Sigmoid colon (tissue), 7 donors: Measurements from ENCODE around the gene PTPRD. TPM values are rescaled to one million over a fixed set of nuclear protein-coding genes. Genes with fewer than 3 reads are reported as not detected.

Experiments
- DNase-seq: peaks from one replicate; pipeline ENCODE4 v3.0.0-alpha.2; 2019
- H3K27ac ChIP-seq, 4 donors: fragments of 200-600 bp; sonication (generic); one replicate each; pipeline ENCODE4 v1.5.1; 2016 to 2019; ENCODE audit warnings: mild to moderate bottlenecking in 1 of 4
- H3K27me3 ChIP-seq, 3 donors: fragments of 200-600 bp; sonication (generic); one replicate each; pipeline ENCODE4 v1.5.1; 2019; ENCODE audit warnings: mild to moderate bottlenecking in 1 of 3
- H3K36me3 ChIP-seq, 4 donors: fragments of 200-600 bp; sonication (generic); one replicate each; pipeline ENCODE4 v1.5.1; 2016 to 2019
- H3K4me1 ChIP-seq, 4 donors: fragments of 200-600 bp; sonication (generic); one replicate each; pipeline ENCODE4 v1.5.1; 2017 to 2019
- H3K4me3 ChIP-seq, 4 donors: fragments of 200-600 bp; sonication (generic); one replicate each; pipeline ENCODE4 v1.5.1; 2017 to 2019; ENCODE audit warnings: mild to moderate bottlenecking in 2 of 4, moderate library complexity in 1 of 4
- H3K9me3 ChIP-seq, 4 donors: fragments of 200-600 bp in 3 of 4; sonication (generic) in 3 of 4; one replicate each; pipeline versions ENCODE4 v1.5.1 to v1.6.1; 2013 to 2019
- CTCF ChIP-seq, 4 experiments: fragments of 450-650 bp in 3 of 4; fragments of 200-600 bp in 1 of 4; IDR thresholded peaks; one replicate each; pipeline ENCODE4 v1.5.1; 2016 to 2019; ENCODE audit warnings: antibody characterized with exemption in 4 of 4, mild to moderate bottlenecking in 3 of 4, moderate library complexity in 2 of 4
- EP300 ChIP-seq, 4 donors: sonication (generic); formaldehyde crosslinking; IDR thresholded peaks; one replicate each; pipeline ENCODE4 v1.6.1; 2017; ENCODE audit warnings: antibody characterized with exemption in 4 of 4
- POLR2A ChIP-seq, 2 donors: fragments of 450-650 bp; IDR thresholded peaks; one replicate each; pipeline ENCODE4 v1.6.1; 2016; ENCODE audit warnings: antibody characterized with exemption in 2 of 2, mild to moderate bottlenecking in 2 of 2, moderate library complexity in 2 of 2
- POLR2AphosphoS5 ChIP-seq, 4 donors: sonication (generic); formaldehyde crosslinking; IDR thresholded peaks; one replicate each; pipeline ENCODE4 v1.6.1; 2017; ENCODE audit warnings: antibody characterized with exemption in 4 of 4
- WGBS, 2 donors: extraction: QIAGEN DNeasy Blood & Tissue Kit; methylation state at CpG; one replicate each; pipeline ENCODE4 v1.1.7; 2013; 5-methylcytosine and 5-hydroxymethylcytosine counted together
- intact Hi-C: fragments of 100-400 bp; cut with DNase I; formaldehyde crosslinking; loops from one replicate; pipeline ENCODE4 v1.15.1; 2023
- polyA plus RNA-seq, 3 donors: library from polyadenylated mRNA; stranded (reverse); fragments of 200-250 nt; gene quantifications; one replicate each; pipeline ENCODE4 v1.2.3, GENCODE V29; 2013
- total RNA-seq, 4 donors: library from RNA; depleted of rRNA; stranded (reverse); fragments of >200 nt; gene quantifications; one replicate each; pipeline ENCODE4 v1.1.0, GENCODE V29; 2016
- donor health status: healthy with polysubstance abuse.
- donor health status: Bipolar disorder and iron deficiency.
- donor health status: healthy.

The PTPRD gene
- total and polyA plus RNA-seq, 7 donors, result 1.2 to 18.3 (median 6.3) TPM

- Histone ChIP-seq H3K27me3 (no peaks in the 10 kb centered on the region), H3K9me3 (no peaks in the 10 kb centered on the region), H3K4me1 (no peaks in the 10 kb centered on the region), H3K36me3 (no peaks in the 10 kb centered on the region), H3K4me3 (no peak overlapping the region), H3K27ac (no peak overlapping the region)
- intact Hi-C loops, result no loop called here
- DNase-seq, result no peak
- TF ChIP-seq POLR2A (IDR thresholded peaks at IDR 0.05) (no peak), CTCF (IDR thresholded peaks at IDR 0.05) (no peak), EP300 (IDR thresholded peaks at IDR 0.05) (no peak), POLR2AphosphoS5 (IDR thresholded peaks at IDR 0.05) (no peak)
These were observed 340.0 kb downstream of the PTPRD start for GRCh38 chr9:10272830-10273229.

- H3K4me3 ChIP-seq, result no peak overlapping the region
- intact Hi-C loops, result no loop called here
- H3K27me3 ChIP-seq, result no peaks in the 10 kb centered on the region
- H3K27ac ChIP-seq, result no peak overlapping the region
- H3K4me1 ChIP-seq, result no peaks in the 10 kb centered on the region
- no peaks in the 10 kb centered on the region for H3K36me3 ChIP-seq
- TF ChIP-seq POLR2A (IDR thresholded peaks at IDR 0.05), result no peak
- TF ChIP-seq EP300 (IDR thresholded peaks at IDR 0.05), result no peak
- no peak for TF ChIP-seq CTCF (IDR thresholded peaks at IDR 0.05)
- TF ChIP-seq POLR2AphosphoS5 (IDR thresholded peaks at IDR 0.05), result no peak
- DNase-seq, result no peak
- no peaks in the 10 kb centered on the region for H3K9me3 ChIP-seq
- 16 to 22% methylated on average over 8 of the region's 8 CpGs for WGBS, 2 donors
These were observed 344.0 kb downstream of the PTPRD start for GRCh38 chr9:10268531-10269485.

- no peaks in the 10 kb centered on the region for H3K36me3 ChIP-seq
- no peak for DNase-seq
- WGBS, 2 donors, result 66% methylated on average over 2 of the region's 2 CpGs
- no peaks in the 10 kb centered on the region for H3K27me3 ChIP-seq
- no peak for TF ChIP-seq CTCF (IDR thresholded peaks at IDR 0.05)
- H3K4me1 ChIP-seq, result no peaks in the 10 kb centered on the region
- intact Hi-C loops, result no loop called here
- H3K27ac ChIP-seq, result no peak overlapping the region
- H3K9me3 ChIP-seq, result no peaks in the 10 kb centered on the region
- no peak overlapping the region for H3K4me3 ChIP-seq
These were observed 347.6 kb downstream of the PTPRD start for GRCh38 chr9:10265153-10265631.

- TF ChIP-seq CTCF (IDR thresholded peaks at IDR 0.05), result no peak
- no peak for TF ChIP-seq EP300 (IDR thresholded peaks at IDR 0.05)
- H3K4me3 ChIP-seq, result no peak overlapping the region
- no peaks in the 10 kb centered on the region for H3K4me1 ChIP-seq
- DNase-seq, result no peak
- WGBS, 2 donors, result 75 to 85% methylated on average over 1 of the region's 1 CpG
- H3K36me3 ChIP-seq, result no peaks in the 10 kb centered on the region
- no peak overlapping the region for H3K27ac ChIP-seq
- H3K27me3 ChIP-seq, result no peaks in the 10 kb centered on the region
- no peaks in the 10 kb centered on the region for H3K9me3 ChIP-seq
- intact Hi-C loops, result no loop called here
These were observed 352.3 kb downstream of the PTPRD start for GRCh38 chr9:10260501-10260900.

GRCh38 chr9:10259668-10260067, 353.1 kb downstream of the PTPRD start:
- Histone ChIP-seq H3K27ac (no peak overlapping the region), H3K4me3 (no peak overlapping the region), H3K9me3 (no peaks in the 10 kb centered on the region), H3K27me3 (no peaks in the 10 kb centered on the region), H3K36me3 (no peaks in the 10 kb centered on the region), H3K4me1 (no peaks in the 10 kb centered on the region)
- TF ChIP-seq POLR2AphosphoS5 (IDR thresholded peaks at IDR 0.05), result no peak
- TF ChIP-seq EP300 (IDR thresholded peaks at IDR 0.05), result no peak
- no peak for TF ChIP-seq CTCF (IDR thresholded peaks at IDR 0.05)
- no peak for TF ChIP-seq POLR2A (IDR thresholded peaks at IDR 0.05)
- intact Hi-C loops, result no loop called here
- no peak for DNase-seq
- WGBS, 2 donors, result 54 to 73% methylated on average over 4 of the region's 4 CpGs
